ENCODE results near the gene ARMC3.
"Not testable (repeated sequence)": the region's sequence is repeated elsewhere in the genome, so short reads cannot be mapped to it uniquely, and the experiment has no call there.

The ARMC3 gene

DNA sequence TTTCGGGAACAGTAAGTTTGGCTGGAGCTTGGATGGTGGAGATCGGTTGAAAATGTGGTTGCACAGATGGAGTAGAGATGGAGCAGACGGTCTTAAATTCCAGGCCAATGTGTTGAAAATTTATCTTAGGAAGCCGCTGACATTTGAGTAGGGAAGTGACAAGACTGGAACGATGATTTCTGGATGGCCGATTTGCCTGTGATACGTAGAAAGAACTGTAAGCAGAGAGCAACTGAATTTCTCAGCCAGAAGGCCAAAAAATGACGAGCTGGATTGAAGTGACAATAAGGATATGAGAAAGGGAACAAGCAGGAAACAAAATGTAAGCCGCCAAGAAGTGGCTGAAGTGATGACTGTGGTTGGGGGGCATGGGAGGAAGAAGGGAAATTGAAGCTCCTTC, 687 bp upstream of the ARMC3 start:
- no peak for DNase-seq (ENCODE audit: low read depth in 1 of 2, low spot score in 1 of 2)
- Histone ChIP-seq H3K4me3 (replicated peaks; ENCODE audit: insufficient read depth, low read length) (no peak overlapping the region), H3K27ac (replicated peaks) (no peak overlapping the region), H3K27me3 (ENCODE audit: insufficient read depth, poor library complexity, severe bottlenecking) (no peaks in the 10 kb centered on the region)
- TF ChIP-seq SPI1 (IDR thresholded peaks at IDR 0.05; ENCODE audit: borderline replicate concordance, low read depth) (no peak), GABPA (IDR thresholded peaks at IDR 0.05; ENCODE audit: low read depth) (no peak), POLR2AphosphoS5 (IDR thresholded peaks at IDR 0.05; ENCODE audit: low read depth) (no peak)
- TF ChIP-seq, protein P1, sequence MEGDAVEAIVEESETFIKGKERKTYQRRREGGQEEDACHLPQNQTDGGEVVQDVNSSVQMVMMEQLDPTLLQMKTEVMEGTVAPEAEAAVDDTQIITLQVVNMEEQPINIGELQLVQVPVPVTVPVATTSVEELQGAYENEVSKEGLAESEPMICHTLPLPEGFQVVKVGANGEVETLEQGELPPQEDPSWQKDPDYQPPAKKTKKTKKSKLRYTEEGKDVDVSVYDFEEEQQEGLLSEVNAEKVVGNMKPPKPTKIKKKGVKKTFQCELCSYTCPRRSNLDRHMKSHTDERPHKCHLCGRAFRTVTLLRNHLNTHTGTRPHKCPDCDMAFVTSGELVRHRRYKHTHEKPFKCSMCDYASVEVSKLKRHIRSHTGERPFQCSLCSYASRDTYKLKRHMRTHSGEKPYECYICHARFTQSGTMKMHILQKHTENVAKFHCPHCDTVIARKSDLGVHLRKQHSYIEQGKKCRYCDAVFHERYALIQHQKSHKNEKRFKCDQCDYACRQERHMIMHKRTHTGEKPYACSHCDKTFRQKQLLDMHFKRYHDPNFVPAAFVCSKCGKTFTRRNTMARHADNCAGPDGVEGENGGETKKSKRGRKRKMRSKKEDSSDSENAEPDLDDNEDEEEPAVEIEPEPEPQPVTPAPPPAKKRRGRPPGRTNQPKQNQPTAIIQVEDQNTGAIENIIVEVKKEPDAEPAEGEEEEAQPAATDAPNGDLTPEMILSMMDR (IDR thresholded peaks at IDR 0.05; ENCODE audit: insufficient read depth, low read length), result no peak
- TF ChIP-seq, protein P2, sequence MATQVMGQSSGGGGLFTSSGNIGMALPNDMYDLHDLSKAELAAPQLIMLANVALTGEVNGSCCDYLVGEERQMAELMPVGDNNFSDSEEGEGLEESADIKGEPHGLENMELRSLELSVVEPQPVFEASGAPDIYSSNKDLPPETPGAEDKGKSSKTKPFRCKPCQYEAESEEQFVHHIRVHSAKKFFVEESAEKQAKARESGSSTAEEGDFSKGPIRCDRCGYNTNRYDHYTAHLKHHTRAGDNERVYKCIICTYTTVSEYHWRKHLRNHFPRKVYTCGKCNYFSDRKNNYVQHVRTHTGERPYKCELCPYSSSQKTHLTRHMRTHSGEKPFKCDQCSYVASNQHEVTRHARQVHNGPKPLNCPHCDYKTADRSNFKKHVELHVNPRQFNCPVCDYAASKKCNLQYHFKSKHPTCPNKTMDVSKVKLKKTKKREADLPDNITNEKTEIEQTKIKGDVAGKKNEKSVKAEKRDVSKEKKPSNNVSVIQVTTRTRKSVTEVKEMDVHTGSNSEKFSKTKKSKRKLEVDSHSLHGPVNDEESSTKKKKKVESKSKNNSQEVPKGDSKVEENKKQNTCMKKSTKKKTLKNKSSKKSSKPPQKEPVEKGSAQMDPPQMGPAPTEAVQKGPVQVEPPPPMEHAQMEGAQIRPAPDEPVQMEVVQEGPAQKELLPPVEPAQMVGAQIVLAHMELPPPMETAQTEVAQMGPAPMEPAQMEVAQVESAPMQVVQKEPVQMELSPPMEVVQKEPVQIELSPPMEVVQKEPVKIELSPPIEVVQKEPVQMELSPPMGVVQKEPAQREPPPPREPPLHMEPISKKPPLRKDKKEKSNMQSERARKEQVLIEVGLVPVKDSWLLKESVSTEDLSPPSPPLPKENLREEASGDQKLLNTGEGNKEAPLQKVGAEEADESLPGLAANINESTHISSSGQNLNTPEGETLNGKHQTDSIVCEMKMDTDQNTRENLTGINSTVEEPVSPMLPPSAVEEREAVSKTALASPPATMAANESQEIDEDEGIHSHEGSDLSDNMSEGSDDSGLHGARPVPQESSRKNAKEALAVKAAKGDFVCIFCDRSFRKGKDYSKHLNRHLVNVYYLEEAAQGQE (IDR thresholded peaks at IDR 0.05; ENCODE audit: insufficient replicate concordance, low read depth), result no peak

DNA sequence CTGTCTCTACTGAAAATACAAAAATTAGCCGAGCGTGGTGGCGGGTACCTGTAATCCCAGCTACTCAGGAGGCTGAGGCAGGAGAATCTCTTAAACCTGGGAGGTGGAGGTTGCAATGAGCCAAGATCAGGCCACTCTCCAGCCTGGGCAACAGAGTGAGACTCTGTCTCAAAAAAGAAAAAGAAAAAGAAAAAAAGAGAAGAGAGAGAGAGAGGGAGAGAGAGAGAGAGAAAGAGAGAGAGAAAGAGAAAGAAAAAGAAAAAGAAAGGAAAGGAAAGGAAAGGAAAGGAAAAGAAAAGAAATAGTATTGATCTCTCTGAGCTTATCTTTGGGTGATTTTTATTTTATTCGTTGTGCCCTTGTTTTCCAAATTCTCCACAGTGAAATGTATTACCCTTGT, 1.2 kb downstream of the ARMC3 start:
- H3K4me3 ChIP-seq (replicated peaks; ENCODE audit: insufficient read depth, low read length); H3K27ac ChIP-seq (replicated peaks); H3K27me3 ChIP-seq (ENCODE audit: insufficient read depth, poor library complexity, severe bottlenecking); DNase-seq (ENCODE audit: low read depth in 1 of 2, low spot score in 1 of 2): not testable (repeated sequence)

DNA sequence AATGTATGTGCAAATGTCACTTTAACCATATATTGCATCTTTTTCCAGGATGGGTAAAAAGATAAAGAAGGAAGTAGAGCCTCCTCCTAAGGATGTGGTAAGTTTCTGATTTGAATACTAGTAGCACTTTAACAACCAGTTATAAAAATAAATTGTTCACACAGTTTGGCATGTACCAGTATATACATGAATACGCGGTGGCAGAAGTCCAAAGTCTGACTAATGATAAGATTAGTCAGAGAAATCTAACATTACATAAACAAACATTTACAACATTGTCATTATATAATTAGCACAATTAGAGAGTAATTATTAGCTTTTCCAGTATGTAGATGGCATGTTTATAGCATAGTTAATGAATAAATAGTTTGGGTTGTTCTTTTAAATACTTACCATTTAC, 4.1 kb downstream of the ARMC3 start:
- TF ChIP-seq SPI1 (IDR thresholded peaks at IDR 0.05; ENCODE audit: borderline replicate concordance, low read depth), result no peak
- TF ChIP-seq, protein P2 (IDR thresholded peaks at IDR 0.05; ENCODE audit: insufficient replicate concordance, low read depth), result no peak
- TF ChIP-seq POLR2AphosphoS5 (IDR thresholded peaks at IDR 0.05; ENCODE audit: low read depth), result no peak
- TF ChIP-seq, protein P1 (IDR thresholded peaks at IDR 0.05; ENCODE audit: insufficient read depth, low read length), result no peak
- TF ChIP-seq GABPA (IDR thresholded peaks at IDR 0.05; ENCODE audit: low read depth), result no peak
- no peaks in the 10 kb centered on the region for H3K27me3 ChIP-seq (ENCODE audit: insufficient read depth, poor library complexity, severe bottlenecking)
- H3K4me3 ChIP-seq (replicated peaks; ENCODE audit: insufficient read depth, low read length), result no peak overlapping the region
- no peak for DNase-seq (ENCODE audit: low read depth in 1 of 2, low spot score in 1 of 2)
- no peak overlapping the region for H3K27ac ChIP-seq (replicated peaks)

DNA sequence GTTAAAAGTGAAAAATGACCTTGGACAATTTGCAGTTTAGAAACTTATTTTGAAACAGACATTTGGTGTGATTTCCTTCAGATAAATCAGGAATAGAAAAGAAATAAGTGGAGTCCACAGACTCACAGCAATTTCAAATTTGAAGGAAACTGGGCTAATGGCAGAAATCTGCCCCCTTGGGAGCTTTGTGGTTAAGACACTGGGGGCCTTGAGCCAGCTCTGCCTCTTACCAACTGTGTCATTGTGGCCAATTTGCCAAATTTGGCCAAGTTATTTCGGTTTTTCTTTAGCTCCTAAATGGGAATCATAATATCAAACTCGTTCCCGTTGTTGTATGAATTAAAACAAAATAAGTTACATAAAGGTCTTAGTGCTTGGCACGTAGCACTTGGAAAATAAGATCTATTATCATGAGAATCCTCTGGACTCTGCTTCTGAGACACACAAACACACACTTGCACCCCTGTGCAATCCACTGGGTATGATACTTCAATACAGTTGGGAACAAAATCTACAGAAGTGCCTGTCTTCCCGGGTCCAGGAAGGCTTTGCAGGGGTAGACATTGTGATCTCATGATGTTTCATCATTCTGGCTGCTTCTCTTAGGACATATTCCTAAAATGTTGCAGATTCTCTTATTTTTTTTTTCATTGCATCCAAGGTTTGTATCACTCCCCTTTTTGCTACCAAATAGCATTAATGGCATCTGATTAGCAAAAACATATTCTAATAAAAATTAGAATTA, 4.9 kb downstream of the ARMC3 start:
- TF ChIP-seq, protein P2 (IDR thresholded peaks at IDR 0.05; ENCODE audit: insufficient replicate concordance, low read depth), result no peak
- TF ChIP-seq SPI1 (IDR thresholded peaks at IDR 0.05; ENCODE audit: borderline replicate concordance, low read depth) (no peak), GABPA (IDR thresholded peaks at IDR 0.05; ENCODE audit: low read depth) (no peak), POLR2AphosphoS5 (IDR thresholded peaks at IDR 0.05; ENCODE audit: low read depth) (no peak)
- TF ChIP-seq, protein P1 (IDR thresholded peaks at IDR 0.05; ENCODE audit: insufficient read depth, low read length), result no peak
- H3K4me3 ChIP-seq (replicated peaks; ENCODE audit: insufficient read depth, low read length), result no peak overlapping the region
- no peak overlapping the region for H3K27ac ChIP-seq (replicated peaks)
- no peak for DNase-seq (ENCODE audit: low read depth in 1 of 2, low spot score in 1 of 2)
- H3K27me3 ChIP-seq (ENCODE audit: insufficient read depth, poor library complexity, severe bottlenecking), result no peaks in the 10 kb centered on the region

All from HL-60 (cell line).